GM12801 (cell line): ENCODE measurements around the gene MMEL1.

ENCODE experiments used
- CTCF ChIP-seq: IDR thresholded peaks from one replicate; pipeline ENCODE4 v1.5.1; 2011; ENCODE audit warnings: control low read depth; ENCODE audit not compliant: insufficient read length; ENCODE audit errors: extremely low read depth

The MMEL1 gene

DNA sequence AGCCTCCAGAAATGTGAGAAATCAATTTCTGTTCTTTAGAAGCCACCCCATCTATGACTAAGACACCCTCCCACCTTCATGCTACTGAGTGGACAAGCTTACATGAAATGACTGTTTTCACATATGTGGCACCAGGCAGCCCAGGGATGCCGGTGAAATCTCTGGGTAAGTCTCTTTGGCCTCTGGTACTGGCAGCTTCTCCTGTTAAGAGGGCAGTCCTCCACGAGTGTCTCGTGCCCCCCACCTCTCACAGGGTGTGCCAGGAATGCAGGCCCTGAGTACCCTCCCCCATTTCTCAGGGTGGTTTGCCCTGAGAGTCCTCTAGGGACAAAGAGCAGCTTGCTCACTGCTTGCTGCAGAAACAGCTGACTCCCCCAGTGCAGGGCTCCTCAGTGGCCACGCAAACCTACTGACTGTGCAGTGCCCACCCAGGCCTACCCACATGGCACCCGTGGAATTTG is 49.5 kb downstream of the MMEL1 start:
- TF ChIP-seq CTCF: no peak

DNA sequence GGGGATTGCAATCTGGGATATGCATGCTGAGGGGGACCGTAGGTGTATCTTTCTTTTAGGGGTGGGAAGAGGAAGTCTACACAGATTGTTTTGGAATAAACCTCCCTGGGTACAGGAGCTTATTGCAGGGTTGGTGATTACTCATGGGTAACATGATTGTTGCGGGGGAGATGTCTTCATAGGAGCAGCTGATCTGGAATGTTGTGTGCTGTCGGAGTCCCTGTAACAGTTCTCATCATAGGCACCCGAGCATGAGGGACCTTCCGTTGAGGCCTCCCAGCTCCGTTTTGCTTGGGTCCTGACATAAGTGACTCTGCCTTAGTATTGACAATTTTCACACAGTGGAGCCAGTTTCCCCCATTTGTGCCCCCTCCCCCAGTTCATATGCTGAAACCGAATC is 50.4 kb downstream of the MMEL1 start:
- no peak for TF ChIP-seq CTCF

DNA sequence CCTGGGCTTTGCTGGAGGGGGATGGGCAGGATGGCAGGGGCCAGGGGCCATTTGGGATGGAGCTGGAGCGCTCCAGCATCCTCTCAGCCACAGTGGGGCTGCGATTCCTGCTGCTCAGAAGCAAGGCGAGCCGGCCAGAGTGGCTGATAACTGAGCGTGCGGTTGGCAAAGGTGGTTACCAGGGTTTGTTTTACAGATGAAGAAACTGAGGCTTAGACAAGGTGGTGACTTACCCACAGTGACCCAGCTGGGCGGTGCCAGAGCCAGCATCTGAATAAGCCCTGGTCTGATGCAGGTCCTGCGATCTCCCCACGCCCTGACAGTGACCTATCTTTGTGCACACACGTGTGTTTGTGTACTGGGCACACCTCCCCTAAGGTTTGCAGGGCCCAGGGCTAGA is 52.1 kb downstream of the MMEL1 start:
- no peak for TF ChIP-seq CTCF

DNA sequence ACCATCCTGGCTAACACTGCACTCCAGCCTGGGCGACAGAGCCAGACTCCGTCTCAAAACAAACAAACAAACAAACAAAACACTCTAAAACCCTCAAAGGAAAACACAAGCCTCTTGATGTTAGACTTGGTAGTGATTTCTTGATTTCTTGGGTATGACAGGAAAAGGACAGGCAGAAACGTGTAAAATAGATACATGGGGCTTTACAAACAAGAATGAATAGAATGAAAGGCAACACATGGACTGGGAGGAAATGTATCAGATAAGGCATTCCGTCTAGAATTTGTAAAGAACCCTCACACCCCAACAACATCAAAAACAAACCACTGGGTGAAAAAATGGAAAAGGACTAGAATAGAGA is 54.1 kb downstream of the MMEL1 start:
- TF ChIP-seq CTCF: no peak

DNA sequence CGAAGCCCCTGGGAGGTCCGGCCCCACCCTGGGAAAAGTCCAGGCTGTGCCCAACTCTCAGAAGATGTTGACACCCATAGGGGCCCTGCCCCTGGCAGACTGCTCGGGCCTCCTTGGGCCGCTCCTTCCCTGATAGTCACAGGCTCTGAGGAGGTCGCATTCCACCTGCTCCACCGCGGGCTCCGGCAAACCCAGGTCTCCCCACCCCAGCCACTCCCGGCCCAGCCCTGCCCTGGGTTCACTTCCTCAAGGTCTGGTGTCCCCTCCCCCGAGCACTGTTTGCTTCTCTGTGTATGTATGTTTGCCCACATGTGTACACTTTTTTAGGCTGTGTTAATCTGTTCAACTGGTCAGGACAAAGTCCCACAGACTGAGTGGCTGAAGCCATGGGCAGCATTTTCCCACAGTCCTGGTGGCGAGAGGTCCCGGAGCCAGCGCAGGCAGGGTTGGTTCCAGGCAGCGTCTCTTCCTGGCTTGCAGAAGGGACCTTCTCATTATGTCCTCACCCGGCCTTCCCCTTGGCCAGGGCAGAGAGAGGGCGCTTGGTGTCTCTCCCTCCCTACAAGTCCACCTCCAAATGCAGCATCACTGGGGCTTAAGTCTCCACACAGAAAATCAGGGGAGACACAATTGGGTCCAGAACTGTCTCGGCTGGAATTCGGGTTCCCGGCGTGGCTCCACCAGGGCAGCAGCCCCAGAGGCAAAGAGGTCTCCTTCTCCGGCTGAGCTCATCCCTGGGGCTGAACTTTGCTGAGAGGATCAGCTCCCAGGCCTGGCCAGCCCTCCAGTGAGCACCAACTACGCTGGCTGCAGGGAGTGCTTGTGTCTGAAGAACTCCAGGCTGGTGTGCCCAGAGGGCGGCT is 56.8 kb downstream of the MMEL1 start:
- TF ChIP-seq CTCF: no peak

DNA sequence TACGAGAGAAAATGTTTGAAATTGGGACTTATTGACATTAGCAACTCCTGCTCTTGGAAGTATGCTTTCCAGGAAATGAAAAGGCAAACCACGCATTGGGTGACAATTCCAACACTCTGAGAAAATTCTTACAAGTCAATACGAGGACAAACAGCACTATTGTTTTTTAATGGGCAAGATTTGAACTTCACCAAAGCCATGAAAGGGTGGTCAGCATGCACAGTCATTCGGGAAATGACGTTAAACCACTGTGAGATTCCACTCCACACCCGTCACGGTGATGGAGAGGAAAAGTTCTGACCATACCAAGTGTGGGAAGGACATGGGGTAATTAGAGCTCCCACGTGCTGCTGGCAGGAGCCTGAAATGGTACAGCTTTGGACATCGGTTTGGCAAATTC is 58.5 kb downstream of the MMEL1 start:
- TF ChIP-seq CTCF: no peak

GRCh38 chr1:2573250-2573920 is 59.4 kb downstream of the MMEL1 start:
- TF ChIP-seq CTCF: no peak
